ENCODE results near the gene RBCK1.
A peak's percentile ranks its signal among the peaks of the same experiment; 100 is the strongest.
"Not testable (repeated sequence)": the region's sequence is repeated elsewhere in the genome, so short reads cannot be mapped to it uniquely, and the experiment has no call there.

The RBCK1 gene

GRCh38 chr20:476561-477249, 68.6 kb downstream of the RBCK1 start:
- DNase-seq = not testable (repeated sequence)

GRCh38 chr20:478010-478948, 70.2 kb downstream of the RBCK1 start:
- no peak for DNase-seq

GRCh38 chr20:478949-479429, 70.9 kb downstream of the RBCK1 start:
- DNase-seq = peak; percentile 51

- DNase-seq = no peak
Observed at GRCh38 chr20:479487-479886, 71.4 kb downstream of the RBCK1 start.

- DNase-seq = no peak
Observed at GRCh38 chr20:480044-480443, 71.9 kb downstream of the RBCK1 start.

- no peak for DNase-seq
Observed at GRCh38 chr20:481167-481566, 73.1 kb downstream of the RBCK1 start.
